ENCODE measurements around the gene MSI2.

Gene MSI2

DNA sequence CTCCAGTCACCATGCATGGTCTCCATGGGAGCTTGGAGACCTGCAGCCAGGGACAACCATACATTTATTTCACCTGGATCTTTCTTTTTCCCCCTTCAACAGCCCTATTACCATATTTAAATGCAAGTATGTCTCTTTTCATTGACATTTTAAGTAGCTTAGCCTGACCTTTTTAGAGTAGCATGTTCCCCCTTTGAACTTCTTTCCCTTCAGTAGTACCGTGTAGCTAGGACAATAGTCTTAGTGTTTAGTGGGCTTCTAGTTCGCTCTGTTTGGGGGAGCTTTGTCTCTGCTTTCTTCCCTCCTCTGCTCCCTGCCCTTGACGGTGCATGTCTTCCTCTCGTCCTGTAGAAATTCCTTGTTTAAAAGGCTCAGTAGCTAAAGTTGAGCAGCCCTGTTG is 394.2 kb downstream of the MSI2 start:
- no peak for DNase-seq (ENCODE audit: low read depth)
- H3K4me3 ChIP-seq (ENCODE audit: low read depth, low read length), result no peak overlapping the region
- no peak for TF ChIP-seq CTCF (IDR thresholded peaks at IDR 0.05; ENCODE audit: insufficient read depth, low read depth, low read length, missing control alignments)

DNA sequence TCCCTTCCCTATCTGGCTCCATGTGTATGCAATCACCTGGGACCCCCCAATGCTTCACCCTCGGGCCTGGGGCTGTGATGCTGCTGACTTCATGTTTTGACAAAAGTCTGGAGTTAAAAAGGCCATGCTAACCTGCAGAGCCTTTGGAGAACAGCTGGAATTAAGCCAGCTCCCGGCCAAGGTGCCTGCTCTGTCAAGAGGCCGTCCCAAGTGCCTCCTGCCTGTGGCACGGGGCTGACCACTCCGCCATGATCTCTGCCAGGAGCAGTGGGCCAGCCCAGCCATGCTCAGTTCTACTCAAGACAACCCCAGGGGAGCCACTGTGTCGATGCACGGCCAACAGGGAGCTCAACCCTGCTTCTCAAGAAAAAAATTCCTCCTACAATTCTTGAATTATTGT is 395.1 kb downstream of the MSI2 start:
- DNase-seq (ENCODE audit: low read depth), result no peak
- no peak overlapping the region for H3K4me3 ChIP-seq (ENCODE audit: low read depth, low read length)
- no peak for TF ChIP-seq CTCF (IDR thresholded peaks at IDR 0.05; ENCODE audit: insufficient read depth, low read depth, low read length, missing control alignments)

DNA sequence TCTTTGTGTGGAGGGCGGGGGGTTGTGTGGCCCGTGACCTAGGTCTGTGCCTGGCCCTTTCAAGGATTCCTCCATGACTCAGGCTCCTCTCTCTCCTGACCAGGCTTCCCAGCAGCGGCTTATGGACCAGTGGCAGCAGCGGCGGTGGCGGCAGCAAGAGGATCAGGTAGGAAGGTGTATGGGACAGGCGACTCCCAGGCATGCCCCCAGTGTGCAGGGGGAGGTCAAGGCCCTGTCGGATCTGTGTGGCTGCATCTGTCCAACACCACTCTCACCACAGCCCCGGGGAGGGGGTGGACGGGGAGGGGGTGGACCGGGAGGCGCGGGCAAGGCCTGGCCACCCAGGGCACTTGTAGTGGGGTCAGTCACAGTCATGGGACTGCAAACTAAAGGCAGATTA is 395.7 kb downstream of the MSI2 start:
- DNase-seq (ENCODE audit: low read depth), result no peak
- no peak overlapping the region for H3K4me3 ChIP-seq (ENCODE audit: low read depth, low read length)
- no peak for TF ChIP-seq CTCF (IDR thresholded peaks at IDR 0.05; ENCODE audit: insufficient read depth, low read depth, low read length, missing control alignments)

DNA sequence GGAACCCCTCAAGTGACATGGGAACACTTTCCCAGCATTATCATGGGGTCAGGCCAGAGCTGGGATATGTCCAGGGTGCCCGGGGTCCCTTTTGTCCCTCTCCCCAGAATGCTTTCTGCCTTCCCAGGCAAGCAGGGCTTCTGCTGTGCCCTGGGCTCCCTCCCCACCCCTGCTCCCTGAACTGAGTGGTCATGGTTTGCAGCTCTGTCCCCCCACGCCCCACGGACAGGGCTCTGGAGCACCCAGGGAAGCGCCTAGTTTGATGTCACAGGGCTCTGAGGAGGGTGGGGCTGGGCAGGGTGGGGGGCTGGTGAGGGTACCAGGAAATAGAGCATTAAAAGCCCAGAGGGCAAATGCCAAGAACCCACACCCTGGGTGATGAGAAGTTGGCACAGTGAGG is 396.5 kb downstream of the MSI2 start:
- no peak for TF ChIP-seq CTCF (IDR thresholded peaks at IDR 0.05; ENCODE audit: insufficient read depth, low read depth, low read length, missing control alignments)
- H3K4me3 ChIP-seq (ENCODE audit: low read depth, low read length), result no peak overlapping the region
- DNase-seq (ENCODE audit: low read depth), result no peak

DNA sequence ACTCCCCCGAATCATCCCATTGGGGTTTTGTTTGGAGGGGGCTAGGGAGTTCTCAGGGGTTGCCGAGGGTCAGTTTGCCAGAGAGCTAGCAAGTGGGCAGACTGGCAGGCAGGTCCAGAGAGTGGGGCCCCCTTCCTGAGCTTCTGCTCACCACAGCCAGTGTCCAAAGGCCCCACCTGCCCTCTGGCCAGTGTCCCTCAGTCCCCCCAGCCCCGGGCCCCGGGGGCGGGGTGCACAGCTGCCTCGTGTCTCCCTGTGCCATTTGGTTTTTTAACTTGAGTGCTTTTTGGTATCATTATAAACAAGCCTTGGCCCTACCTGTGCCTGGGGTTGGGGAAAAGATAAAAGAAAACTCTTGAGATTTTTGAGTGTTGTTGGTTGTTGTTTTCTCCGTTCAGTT is 397.0 kb downstream of the MSI2 start:
- no peak for TF ChIP-seq CTCF (IDR thresholded peaks at IDR 0.05; ENCODE audit: insufficient read depth, low read depth, low read length, missing control alignments)
- no peak overlapping the region for H3K4me3 ChIP-seq (ENCODE audit: low read depth, low read length)
- DNase-seq (ENCODE audit: low read depth), result no peak

- TF ChIP-seq CTCF (IDR thresholded peaks at IDR 0.05; ENCODE audit: insufficient read depth, low read depth, low read length, missing control alignments), result no peak
- H3K4me3 ChIP-seq (ENCODE audit: low read depth, low read length), result no peak overlapping the region
- no peak for DNase-seq (ENCODE audit: low read depth)
These were observed 397.9 kb downstream of the MSI2 start for GRCh38 chr17:57654040-57654775.

DNA sequence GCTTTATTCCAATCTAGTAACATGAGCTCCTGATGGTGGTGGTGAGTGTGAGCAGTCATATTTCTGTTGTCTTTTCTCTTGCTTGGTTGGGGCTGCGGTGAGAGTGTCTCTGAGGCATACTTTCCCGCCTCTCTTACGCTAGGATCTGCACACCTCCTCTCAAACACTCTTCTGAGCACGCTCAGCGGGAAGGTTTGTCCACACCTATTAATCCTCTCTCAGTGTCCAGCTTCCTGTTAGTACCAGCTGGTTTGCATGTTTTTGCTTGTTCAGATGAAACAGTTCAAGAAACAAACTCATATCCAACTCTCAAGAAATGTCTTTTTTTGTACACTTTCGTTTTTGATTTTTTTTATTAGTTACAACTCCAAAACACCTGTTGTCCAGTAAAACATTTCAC is 399.2 kb downstream of the MSI2 start:
- TF ChIP-seq CTCF (IDR thresholded peaks at IDR 0.05; ENCODE audit: insufficient read depth, low read depth, low read length, missing control alignments), result no peak
- no peak overlapping the region for H3K4me3 ChIP-seq (ENCODE audit: low read depth, low read length)
- DNase-seq (ENCODE audit: low read depth), result peak; percentile 23
